ENCODE results near the gene ZNF618. TPM values are rescaled to one million over a fixed set of nuclear protein-coding genes. Genes with fewer than 3 reads are reported as not detected.

The ZNF618 gene
- polyA plus RNA-seq, 3 donors: 0.53 to 1.9 (median 0.78) TPM

- no peak overlapping the region for H3K4me3 ChIP-seq (replicated peaks in 1 of 3; ENCODE audit: low read depth in 2 of 3, low read length in 3 of 3)
- WGBS (ENCODE audit: insufficient coverage): 85% methylated on average over 5 of the region's 5 CpGs
- TF ChIP-seq CTCF (IDR thresholded peaks at IDR 0.05): no peak
- no peak overlapping the region for H3K4me3 Mint-ChIP-seq
- H3K36me3 Mint-ChIP-seq: peaks cover 18 to 19% of the 10 kb centered on the region in 2 donors
- H3K9me3 Mint-ChIP-seq: no peaks in the 10 kb centered on the region
- H3K4me1 Mint-ChIP-seq: peaks cover 41% of the 10 kb centered on the region
- no peak overlapping the region for H3K9ac ChIP-seq (ENCODE audit: insufficient read depth, low read length, poor library complexity, severe bottlenecking)
- H3K36me3 ChIP-seq (replicated peaks in 1 of 2; ENCODE audit: control insufficient read depth in 1 of 2, insufficient read depth in 2 of 2, low read length in 2 of 2): no peaks in the 10 kb centered on the region
- no peaks in the 10 kb centered on the region for H3K27me3 ChIP-seq (ENCODE audit: control insufficient read depth in 2 of 2, insufficient read depth in 2 of 2, low read length in 2 of 2)
- H3K4me2 ChIP-seq (replicated peaks; ENCODE audit: extremely low read depth, low read length, poor library complexity, severe bottlenecking): no peak overlapping the region
- H3K27ac ChIP-seq (ENCODE audit: low read depth in 1 of 2, low read length in 2 of 2): no peak overlapping the region
- H3K27ac Mint-ChIP-seq: peak overlapping the region in 1 of 7 donors; percentile 45
- no peaks in the 10 kb centered on the region for H3K79me2 ChIP-seq (ENCODE audit: insufficient read depth, low read length)
- no peaks in the 10 kb centered on the region for H4K20me1 ChIP-seq (ENCODE audit: insufficient read depth, low read length)
- intact Hi-C loops (cut with micrococcal nuclease): no loop called here
- peaks cover 27 to 28% of the 10 kb centered on the region in 2 donors for H3K4me1 ChIP-seq (ENCODE audit: control insufficient read depth in 1 of 2, insufficient read depth in 2 of 2, low read length in 2 of 2)
- no peak overlapping the region for H2AFZ ChIP-seq (ENCODE audit: insufficient read depth, low read depth, low read length, poor library complexity, severe bottlenecking)
- peaks cover 0 to 2% (median 0%) of the 10 kb centered on the region in 3 donors for H3K27me3 Mint-ChIP-seq (ENCODE audit: low read depth in 3 of 3)
- DNase-seq: no peak
- no peaks in the 10 kb centered on the region for H3K9me3 ChIP-seq (replicated peaks in 1 of 2; ENCODE audit: control insufficient read depth in 1 of 2, insufficient read depth in 1 of 2, low read length in 2 of 2)
Measured at GRCh38 chr9:113990975-113991471, 114.9 kb downstream of the ZNF618 start.

GRCh38 chr9:113991714-113992113 lies 115.6 kb downstream of the ZNF618 start:
- Mint-ChIP-seq H3K9me3 (peaks cover 0 to 1% (median 0%) of the 10 kb centered on the region in 7 donors), H3K27me3 (ENCODE audit: low read depth in 3 of 3) (peaks cover 0 to 2% (median 0%) of the 10 kb centered on the region in 3 donors), H3K4me3 (no peak overlapping the region), H3K36me3 (peaks cover 18 to 19% of the 10 kb centered on the region in 2 donors), H3K4me1 (peaks cover 37% of the 10 kb centered on the region), H3K27ac (no peak overlapping the region)
- Histone ChIP-seq H3K9ac (ENCODE audit: insufficient read depth, low read length, poor library complexity, severe bottlenecking) (no peak overlapping the region), H3K4me1 (ENCODE audit: control insufficient read depth in 1 of 2, insufficient read depth in 2 of 2, low read length in 2 of 2) (peaks cover 27 to 28% of the 10 kb centered on the region in 2 donors), H3K36me3 (replicated peaks in 1 of 2; ENCODE audit: control insufficient read depth in 1 of 2, insufficient read depth in 2 of 2, low read length in 2 of 2) (no peaks in the 10 kb centered on the region), H2AFZ (ENCODE audit: insufficient read depth, low read depth, low read length, poor library complexity, severe bottlenecking) (no peak overlapping the region), H3K79me2 (ENCODE audit: insufficient read depth, low read length) (no peaks in the 10 kb centered on the region), H3K27me3 (ENCODE audit: control insufficient read depth in 2 of 2, insufficient read depth in 2 of 2, low read length in 2 of 2) (no peaks in the 10 kb centered on the region), H3K4me3 (replicated peaks in 1 of 3; ENCODE audit: low read depth in 2 of 3, low read length in 3 of 3) (no peak overlapping the region), H4K20me1 (ENCODE audit: insufficient read depth, low read length) (no peaks in the 10 kb centered on the region), H3K9me3 (replicated peaks in 1 of 2; ENCODE audit: control insufficient read depth in 1 of 2, insufficient read depth in 1 of 2, low read length in 2 of 2) (no peaks in the 10 kb centered on the region), H3K4me2 (replicated peaks; ENCODE audit: extremely low read depth, low read length, poor library complexity, severe bottlenecking) (no peak overlapping the region), H3K27ac (ENCODE audit: low read depth in 1 of 2, low read length in 2 of 2) (no peak overlapping the region)
- no peak for DNase-seq
- TF ChIP-seq CTCF (IDR thresholded peaks at IDR 0.05): no peak
- 89% methylated on average over 3 of the region's 3 CpGs for WGBS (ENCODE audit: insufficient coverage)
- intact Hi-C loops (cut with micrococcal nuclease): no loop called here

All from CD14-positive monocyte (primary cell).